Hepatocyte (in vitro differentiated cells): ENCODE data around the gene SLC26A8.

Experiments
- EZH2 ChIP-seq: fragments of 200-600 bp; sonication (generic); IDR thresholded peaks from 2 replicates; pipeline ENCODE4 v1.6.1; 2016; ENCODE audit warnings: antibody characterized with exemption, mild to moderate bottlenecking, borderline replicate concordance
- EZH2phosphoT487 ChIP-seq: fragments of 200-600 bp; sonication (generic); IDR thresholded peaks from one replicate; pipeline ENCODE4 v1.6.1; 2018; ENCODE audit warnings: antibody characterized with exemption, mild to moderate bottlenecking, low read depth, moderate library complexity; ENCODE audit not compliant: unreplicated experiment, severe bottlenecking
- TF ChIP-seq, protein P1 (sequence below): fragments of 200-600 bp; sonication (generic); IDR thresholded peaks from 2 replicates; pipeline ENCODE4 v1.5.1; 2016; ENCODE audit warnings: antibody characterized with exemption, mild to moderate bottlenecking; ENCODE audit not compliant: poor library complexity

GRCh38 chr6:35955970-35956369, 68.5 kb downstream of the SLC26A8 start:
- TF ChIP-seq, protein P1, sequence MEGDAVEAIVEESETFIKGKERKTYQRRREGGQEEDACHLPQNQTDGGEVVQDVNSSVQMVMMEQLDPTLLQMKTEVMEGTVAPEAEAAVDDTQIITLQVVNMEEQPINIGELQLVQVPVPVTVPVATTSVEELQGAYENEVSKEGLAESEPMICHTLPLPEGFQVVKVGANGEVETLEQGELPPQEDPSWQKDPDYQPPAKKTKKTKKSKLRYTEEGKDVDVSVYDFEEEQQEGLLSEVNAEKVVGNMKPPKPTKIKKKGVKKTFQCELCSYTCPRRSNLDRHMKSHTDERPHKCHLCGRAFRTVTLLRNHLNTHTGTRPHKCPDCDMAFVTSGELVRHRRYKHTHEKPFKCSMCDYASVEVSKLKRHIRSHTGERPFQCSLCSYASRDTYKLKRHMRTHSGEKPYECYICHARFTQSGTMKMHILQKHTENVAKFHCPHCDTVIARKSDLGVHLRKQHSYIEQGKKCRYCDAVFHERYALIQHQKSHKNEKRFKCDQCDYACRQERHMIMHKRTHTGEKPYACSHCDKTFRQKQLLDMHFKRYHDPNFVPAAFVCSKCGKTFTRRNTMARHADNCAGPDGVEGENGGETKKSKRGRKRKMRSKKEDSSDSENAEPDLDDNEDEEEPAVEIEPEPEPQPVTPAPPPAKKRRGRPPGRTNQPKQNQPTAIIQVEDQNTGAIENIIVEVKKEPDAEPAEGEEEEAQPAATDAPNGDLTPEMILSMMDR: no peak
- TF ChIP-seq EZH2: no peak
- TF ChIP-seq EZH2phosphoT487: no peak
